ENCODE measurements around the gene ZNHIT3. TPM values are rescaled to one million over a fixed set of nuclear protein-coding genes. Genes with fewer than 3 reads are reported as not detected.
"Not testable (repeated sequence)": the region's sequence is repeated elsewhere in the genome, so short reads cannot be mapped to it uniquely, and the experiment has no call there.

ZNHIT3 gene
- total RNA-seq: 10 to 100 TPM; 47.4 to 62.3 TPM

DNA sequence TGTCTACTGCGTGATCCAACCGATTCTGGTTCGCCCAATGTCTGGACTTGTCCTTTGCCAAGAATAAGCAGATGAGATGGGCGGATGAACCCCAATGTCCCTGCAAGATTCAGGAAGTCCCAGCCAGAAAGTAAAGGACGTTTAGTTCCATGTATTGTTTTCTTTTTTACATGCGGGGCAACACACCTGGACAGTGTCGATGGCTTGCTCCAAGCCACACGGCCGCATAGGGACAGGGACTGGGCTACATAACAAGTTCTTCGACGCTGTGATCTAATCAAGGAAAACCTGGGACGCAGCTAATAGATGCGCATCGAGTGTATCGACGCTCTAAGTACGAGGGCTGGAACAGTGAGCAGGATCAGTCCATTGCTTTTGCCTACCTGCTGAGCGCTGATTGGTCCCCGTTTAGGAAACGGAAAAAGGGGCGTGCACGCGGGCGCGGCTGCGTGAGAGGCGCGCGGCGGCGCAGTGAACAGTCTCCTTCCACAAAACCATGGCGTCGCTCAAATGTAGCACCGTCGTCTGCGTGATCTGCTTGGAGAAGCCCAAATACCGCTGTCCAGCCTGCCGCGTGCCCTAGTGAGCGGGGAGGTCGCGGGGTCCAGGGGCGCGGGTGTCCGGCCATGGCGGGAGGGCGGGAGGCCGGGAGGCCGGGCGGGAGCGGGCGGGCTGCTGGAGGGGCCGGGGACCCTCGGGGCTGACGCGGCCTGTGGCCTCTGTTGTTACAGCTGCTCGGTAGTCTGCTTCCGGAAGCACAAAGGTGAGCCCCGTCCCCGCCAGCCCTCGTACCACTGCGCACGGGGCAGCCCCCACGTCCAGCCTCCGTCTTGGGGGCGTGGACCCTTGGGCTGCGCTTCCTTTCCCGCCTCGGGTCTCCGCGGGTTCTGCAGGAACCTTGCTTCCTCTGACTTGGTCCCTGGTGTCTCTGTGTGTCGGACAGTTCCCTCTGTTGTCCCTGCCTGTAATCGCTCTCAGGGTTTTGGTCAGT lies at the start of gene ZNHIT3:
Gene ZNHIT3, plus strand, starts transcription at position 478 of the 991 bp plus-strand sequence. Its CDS starts 19 bp downstream, at position 497.
- Mint-ChIP-seq H3K9me3 (no peaks in the 10 kb centered on the region), H3K27ac (peak within 1 kb of the TSS; percentile 94 to 100), H3K36me3 (peaks cover 18 to 36% of the 10 kb centered on the region in 2 donors)
- DNase-seq (ENCODE audit: low spot score in 2 of 2) (peak; percentile 86 to 90), ATAC-seq (peak; percentile 93 to 95)

DNA sequence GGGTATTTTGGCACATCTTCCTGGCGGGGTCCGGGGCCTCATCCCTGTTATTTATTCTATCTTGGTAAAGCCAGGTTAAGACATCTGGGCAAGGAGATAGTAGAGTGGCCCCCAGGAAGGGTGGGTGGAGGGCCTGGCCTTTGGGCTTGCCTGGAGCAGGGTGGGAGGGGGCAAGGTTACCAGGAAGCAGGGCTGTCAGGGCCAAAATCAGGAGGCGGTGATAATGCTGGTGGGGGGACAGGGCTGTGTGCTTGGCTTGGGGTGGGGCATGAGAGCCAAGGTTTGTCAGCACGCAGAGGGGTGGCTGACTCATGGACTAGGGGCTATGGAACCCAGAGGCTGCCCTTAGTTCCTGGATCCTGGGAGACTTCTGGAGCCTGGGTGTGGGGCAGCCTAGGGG lies 44.7 kb upstream of the ZNHIT3 start:
- DNase-seq (ENCODE audit: low spot score in 2 of 2); H3K36me3 Mint-ChIP-seq; H3K27ac Mint-ChIP-seq; H3K9me3 Mint-ChIP-seq; ATAC-seq: not testable (repeated sequence)

DNA sequence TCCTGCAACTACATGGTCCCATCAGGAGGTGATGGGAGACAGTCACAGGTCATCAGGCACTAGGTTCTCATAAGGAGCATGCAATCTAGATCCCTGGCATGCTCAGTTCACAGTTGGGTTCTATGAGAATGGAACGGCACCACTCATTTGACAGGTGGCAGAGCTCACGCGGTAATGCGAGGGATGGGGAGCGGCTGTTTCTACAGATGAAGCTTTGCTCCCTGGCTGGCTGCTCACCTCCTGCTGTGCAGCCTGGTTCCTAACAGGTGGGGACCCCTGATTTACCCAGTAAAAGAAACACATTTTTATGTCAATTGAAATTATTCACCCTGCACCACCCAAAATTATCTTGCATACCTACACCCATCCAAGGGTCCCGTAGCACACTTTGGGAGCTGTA lies 42.7 kb upstream of the ZNHIT3 start:
- no peak for ATAC-seq
- DNase-seq (ENCODE audit: low spot score in 2 of 2): no peak
- H3K36me3 Mint-ChIP-seq: no peaks in the 10 kb centered on the region

DNA sequence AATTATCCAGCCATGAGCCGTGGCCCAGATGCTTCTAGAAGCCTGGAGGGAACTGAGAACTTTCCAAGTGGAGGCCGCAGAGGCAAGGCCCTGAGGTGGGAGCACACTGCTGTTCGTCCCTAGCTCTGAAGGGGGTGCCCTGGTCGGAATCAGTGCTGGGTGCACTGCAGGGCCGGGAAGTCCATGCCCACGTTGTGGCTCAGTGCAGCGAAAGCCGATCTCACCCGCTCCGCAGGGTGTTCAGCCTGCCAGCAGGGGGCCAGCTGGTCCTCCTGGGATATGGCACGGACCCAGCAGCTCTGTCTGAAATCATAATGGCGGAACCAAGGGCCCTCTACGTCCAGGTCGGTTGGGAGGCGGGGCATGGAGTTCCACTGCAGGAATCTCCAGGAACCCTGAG lies 36.5 kb upstream of the ZNHIT3 start:
- H3K27ac Mint-ChIP-seq; ATAC-seq; H3K36me3 Mint-ChIP-seq; H3K9me3 Mint-ChIP-seq; DNase-seq (ENCODE audit: low spot score in 2 of 2): not testable (repeated sequence)

More for the DNA sequence above, 42.7 kb upstream of the ZNHIT3 start:
- H3K9me3 Mint-ChIP-seq: no peaks in the 10 kb centered on the region
- no peak overlapping the region for H3K27ac Mint-ChIP-seq

DNA sequence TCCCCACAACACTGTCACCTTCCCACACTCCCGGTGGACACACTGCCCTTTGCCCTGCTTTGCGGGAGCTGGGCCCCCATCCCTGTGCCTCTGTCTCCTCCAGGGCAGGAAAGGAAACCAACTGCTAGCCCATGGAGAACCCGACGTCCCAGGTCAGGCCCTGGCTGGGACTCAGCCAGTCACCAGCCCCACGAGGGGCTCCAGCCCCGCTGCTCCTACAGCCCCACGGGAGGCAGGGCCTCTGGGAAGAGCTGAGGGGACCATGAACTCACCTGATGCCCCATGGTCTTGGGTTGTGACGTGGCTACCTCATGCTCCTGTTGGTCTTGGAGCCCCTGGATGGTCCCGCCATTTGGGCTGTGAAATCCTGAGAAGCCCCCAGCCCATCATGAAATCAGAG lies 33.6 kb upstream of the ZNHIT3 start:
- not testable (repeated sequence) for ATAC-seq, H3K27ac Mint-ChIP-seq

DNA sequence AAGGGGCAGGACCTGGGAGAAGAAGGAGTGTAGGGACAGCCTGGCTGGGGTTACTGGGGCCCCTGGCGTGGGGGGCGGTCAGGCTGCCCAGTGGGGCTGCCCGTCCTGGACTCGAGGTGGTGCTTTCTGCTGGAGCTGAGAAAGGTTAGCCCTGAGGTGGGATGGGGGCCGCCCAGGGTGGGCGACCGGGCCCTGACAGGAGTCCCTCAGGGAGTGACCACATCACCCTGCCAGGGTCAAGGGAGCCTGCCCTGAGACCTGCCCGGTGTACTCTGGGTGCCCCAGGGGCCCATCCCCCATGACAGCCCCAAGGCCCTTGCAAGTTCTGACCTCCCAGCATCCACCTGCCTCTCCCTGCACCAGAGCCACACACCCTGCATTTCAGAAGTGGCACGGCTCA lies 28.8 kb upstream of the ZNHIT3 start:
- ATAC-seq; H3K27ac Mint-ChIP-seq; DNase-seq (ENCODE audit: low spot score in 2 of 2); H3K36me3 Mint-ChIP-seq; H3K9me3 Mint-ChIP-seq: not testable (repeated sequence)

More for the DNA sequence above, 33.6 kb upstream of the ZNHIT3 start:
- H3K36me3 Mint-ChIP-seq; DNase-seq (ENCODE audit: low spot score in 2 of 2); H3K9me3 Mint-ChIP-seq: not testable (repeated sequence)

DNA sequence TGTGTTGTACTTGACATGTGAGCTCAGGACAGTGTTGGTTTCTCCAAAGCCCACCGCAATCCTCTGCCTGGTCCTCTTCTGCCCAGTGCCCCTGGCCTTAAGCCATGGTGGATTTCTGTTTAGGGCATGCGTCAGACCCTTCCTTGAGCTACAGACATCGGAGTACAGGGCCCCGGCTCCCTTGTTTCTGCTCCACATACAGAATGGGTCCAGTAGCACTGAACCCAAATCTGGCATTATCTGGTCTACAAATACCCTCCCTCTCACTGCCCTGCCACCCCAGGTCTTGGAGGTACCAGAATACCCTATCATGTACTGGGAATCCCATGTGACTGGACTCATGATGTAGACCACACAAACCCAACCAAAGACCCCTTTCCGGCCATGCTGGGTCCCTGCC lies 27.4 kb upstream of the ZNHIT3 start:
- Mint-ChIP-seq H3K27ac (no peak overlapping the region), H3K36me3 (no peaks in the 10 kb centered on the region), H3K9me3 (no peaks in the 10 kb centered on the region)
- DNase-seq (ENCODE audit: low spot score in 2 of 2) (no peak), ATAC-seq (no peak)

DNA sequence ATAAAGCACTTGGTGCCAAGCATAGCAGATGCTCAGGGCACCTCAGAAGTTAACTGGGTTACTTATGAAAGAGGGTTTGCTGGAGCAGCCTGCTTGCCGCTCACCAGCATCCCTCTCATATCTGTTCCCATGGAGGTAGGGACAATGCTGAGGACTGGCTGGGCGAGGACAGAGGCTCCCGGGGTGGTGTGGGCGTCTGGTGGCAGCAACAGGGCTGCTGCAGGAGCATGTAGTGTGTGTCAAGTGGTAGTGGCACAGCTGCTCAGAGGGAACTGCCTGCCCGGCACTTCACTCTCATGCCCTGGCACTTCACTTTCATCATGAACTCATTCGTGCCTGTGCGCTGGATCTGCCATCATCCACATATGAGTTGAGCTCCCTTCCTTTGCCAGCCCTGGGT lies 26.9 kb upstream of the ZNHIT3 start:
- Mint-ChIP-seq H3K27ac (no peak overlapping the region), H3K36me3 (no peaks in the 10 kb centered on the region), H3K9me3 (no peaks in the 10 kb centered on the region)
- no peak for DNase-seq (ENCODE audit: low spot score in 2 of 2)
- ATAC-seq: no peak

DNA sequence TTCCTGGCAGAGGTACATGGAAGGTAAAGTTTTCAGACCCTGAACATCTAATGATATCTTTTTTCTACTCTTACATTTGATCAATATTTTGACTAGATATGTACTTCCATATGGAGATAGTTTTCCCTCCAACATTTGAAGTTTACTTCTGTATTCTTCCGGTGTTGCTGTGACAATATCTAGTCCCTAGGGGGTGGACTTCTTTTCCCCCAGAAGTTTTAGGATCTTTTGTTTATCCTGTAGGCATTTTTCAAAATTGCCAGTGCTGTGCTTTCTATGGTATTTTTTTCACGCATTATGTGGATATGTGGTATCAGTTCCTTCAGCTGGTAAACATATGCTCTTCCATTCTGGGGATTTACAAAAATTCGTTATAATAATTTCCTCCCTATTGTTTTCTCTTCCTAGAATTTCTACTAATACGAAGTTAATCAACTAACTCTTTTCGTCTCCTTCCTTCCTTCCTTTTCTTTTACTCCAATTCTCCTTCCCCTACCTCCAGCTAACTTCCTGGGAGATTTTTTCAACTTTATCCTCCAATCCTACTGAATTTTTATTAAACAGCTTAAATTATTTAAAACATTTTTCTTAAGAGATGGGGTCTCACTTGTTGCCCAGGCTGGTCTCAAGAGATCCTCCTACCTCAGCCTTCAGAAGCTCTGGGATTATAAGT lies 26.1 kb upstream of the ZNHIT3 start:
- no peaks in the 10 kb centered on the region for H3K9me3 Mint-ChIP-seq

DNA sequence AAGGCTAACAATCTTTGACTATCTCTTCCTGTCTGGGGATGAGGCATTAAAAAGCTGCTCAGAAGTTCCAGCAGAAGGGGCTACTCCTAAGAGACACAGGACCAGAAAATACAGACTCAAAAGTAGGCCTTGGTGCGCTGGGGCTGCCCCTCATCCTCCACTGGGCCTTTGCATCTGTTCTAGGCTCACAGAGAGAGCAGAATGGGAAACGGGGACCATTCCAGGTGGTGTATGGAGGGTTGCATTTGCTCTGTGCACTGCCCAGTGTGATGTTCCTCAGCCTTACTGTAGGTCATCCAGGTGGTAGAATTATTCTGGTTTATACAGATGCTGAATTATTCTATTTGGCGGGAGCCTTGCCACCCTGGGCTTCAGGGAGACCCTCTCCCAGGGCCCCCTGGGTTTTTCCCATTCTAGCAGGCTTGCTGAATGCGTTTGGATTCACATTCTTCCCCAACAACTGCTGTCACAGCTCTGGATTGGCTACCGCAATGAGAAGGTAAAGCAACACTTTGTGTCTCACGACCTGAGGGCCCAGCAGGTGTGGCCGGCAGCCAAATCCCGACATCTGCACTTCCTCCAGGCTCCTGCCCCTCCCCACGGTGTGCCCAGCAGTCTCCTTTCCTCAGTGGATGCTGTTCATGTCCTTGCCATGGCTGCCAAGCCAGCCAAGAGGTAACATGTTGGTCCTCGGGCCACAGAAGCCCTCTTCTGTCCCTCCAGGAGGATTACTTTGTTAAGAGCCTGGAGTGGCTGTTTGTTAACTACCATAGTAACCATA lies 25.0 kb upstream of the ZNHIT3 start:
- DNase-seq (ENCODE audit: low spot score in 2 of 2): no peak
- ATAC-seq: no peak
- Mint-ChIP-seq H3K27ac (peak overlapping the region in 1 of 2 donors; percentile 77), H3K9me3 (no peaks in the 10 kb centered on the region), H3K36me3 (no peaks in the 10 kb centered on the region)

More for the DNA sequence above, 26.1 kb upstream of the ZNHIT3 start:
- DNase-seq (ENCODE audit: low spot score in 2 of 2) (no peak), ATAC-seq (no peak)
- Mint-ChIP-seq H3K27ac (no peak overlapping the region), H3K36me3 (no peaks in the 10 kb centered on the region)

DNA sequence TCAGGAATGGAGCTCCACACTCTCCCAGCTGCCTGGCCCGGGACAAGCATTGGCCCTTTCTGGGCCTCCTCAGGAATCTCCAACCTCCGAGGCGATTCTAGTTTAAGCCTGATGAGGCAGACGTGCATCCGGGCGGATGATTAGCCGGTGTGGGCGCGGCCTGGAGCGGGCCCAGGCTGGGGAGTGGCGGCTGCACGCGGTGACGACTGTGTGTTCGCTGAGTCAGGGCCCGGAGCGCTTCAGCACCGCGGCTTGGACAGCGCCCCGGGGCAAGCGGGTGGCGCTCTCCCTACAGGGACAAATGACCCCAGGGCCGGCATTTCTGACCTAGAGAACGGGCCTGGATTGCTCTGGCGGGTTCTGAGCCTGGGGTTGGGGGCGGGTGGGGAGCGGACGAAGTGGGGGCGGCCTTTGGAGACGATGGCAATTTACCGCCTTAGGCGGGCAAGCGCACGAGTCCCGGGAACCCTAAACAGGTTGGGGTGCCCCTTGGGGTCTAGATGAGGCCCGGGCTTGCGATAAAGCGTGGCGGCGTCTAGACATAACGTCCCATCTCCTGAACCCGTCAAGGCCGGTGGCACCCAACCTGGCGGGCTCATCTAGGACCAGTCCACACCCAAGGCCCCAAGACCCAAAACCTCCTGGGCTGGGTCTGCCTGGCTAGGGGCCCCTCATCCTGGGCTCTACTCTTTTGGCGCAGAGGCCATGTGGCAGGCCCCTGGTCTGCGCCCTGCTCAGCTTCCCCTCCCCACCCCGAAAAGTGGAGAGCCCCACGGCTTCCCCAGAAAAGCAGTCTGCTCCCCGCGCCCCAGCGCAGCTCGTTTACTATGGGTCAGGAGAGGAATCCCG lies 22.3 kb upstream of the ZNHIT3 start:
- Mint-ChIP-seq H3K9me3 (no peaks in the 10 kb centered on the region), H3K36me3 (no peaks in the 10 kb centered on the region), H3K27ac (no peak overlapping the region)
- peak in 1 of 2 donors; percentile 74 for DNase-seq (ENCODE audit: low spot score in 2 of 2)
- ATAC-seq: peak; percentile 84 to 99

DNA sequence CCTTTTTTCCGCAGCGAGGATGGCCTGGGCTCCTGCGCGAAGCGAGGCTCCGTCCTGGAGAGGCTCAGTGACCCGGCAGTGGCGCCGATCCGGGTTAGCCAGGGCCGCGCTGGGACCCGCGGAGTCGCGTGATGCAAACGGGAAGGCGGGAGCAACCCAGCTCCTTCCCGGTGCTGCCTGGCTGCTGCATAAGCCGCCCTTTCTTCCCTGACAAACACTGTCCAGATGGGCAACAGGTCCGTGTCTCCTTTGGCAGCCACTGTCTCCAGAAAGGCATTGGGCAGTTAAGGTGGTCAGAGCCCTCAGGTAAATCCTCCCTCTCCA lies 21.8 kb upstream of the ZNHIT3 start:
- Mint-ChIP-seq H3K36me3 (no peaks in the 10 kb centered on the region), H3K27ac (no peak overlapping the region), H3K9me3 (no peaks in the 10 kb centered on the region)
- ATAC-seq: no peak
- DNase-seq (ENCODE audit: low spot score in 2 of 2): no peak

DNA sequence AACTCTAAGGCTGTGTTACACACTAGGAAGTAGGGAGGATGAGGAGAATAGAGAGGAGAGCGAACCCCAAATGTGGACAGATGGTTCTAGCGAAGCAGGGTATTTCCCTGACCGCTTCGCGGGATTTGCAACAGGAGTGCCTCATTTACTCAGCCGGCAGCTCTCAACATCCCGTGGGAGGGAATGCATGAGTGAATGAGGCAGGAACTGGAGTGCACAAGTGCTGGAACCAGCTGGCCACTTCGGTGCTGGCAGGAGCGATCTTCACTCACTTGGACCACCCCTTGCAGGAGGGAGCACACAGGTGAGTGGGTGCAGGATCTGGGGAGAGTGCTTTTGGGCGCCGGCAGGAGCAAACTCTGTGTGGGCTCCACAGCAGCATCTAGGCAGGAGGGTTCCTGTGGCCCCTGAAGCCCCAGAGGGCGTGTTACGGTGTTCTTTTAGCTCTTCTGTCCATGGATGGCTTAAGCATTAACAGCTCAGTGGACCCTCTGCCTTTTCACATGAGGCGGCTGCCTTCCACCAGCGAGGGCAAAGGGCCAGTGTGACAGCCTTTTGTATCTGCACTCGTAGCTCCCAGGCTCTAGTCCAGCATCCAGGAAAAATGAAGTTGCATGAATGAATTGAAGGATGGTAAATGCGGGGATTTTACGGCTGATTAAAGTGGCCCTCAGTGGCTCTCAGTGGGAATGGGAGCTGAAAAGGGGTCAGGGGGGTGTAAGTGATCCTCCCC lies 17.4 kb upstream of the ZNHIT3 start:
- no peaks in the 10 kb centered on the region for H3K36me3 Mint-ChIP-seq
- DNase-seq (ENCODE audit: low spot score in 2 of 2) (no peak), ATAC-seq (no peak)
- no peak overlapping the region for H3K27ac Mint-ChIP-seq
- no peaks in the 10 kb centered on the region for H3K9me3 Mint-ChIP-seq

DNA sequence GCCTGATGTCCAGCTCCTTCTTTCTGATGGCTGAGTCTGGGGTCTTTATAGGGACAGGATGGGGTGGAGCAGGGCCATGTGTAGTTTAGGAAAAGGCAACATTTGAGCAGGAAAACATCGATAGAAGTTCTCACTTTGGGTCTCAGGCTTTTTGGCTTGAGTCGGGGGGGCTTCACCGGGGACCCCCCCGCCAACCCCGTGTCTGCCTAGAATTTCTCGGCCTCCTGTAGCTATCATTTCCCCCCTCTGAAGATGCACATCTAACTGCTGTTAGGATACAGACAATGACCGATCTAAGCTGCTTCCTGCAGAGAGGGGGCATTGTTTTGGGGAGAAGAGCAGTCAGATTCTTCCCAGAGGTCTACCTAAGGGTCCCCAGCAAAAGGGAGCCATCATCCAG lies 16.7 kb upstream of the ZNHIT3 start:
- DNase-seq (ENCODE audit: low spot score in 2 of 2) (no peak), ATAC-seq (no peak)
- no peaks in the 10 kb centered on the region for H3K9me3 Mint-ChIP-seq
- H3K27ac Mint-ChIP-seq: no peak overlapping the region
- H3K36me3 Mint-ChIP-seq: no peaks in the 10 kb centered on the region

DNA sequence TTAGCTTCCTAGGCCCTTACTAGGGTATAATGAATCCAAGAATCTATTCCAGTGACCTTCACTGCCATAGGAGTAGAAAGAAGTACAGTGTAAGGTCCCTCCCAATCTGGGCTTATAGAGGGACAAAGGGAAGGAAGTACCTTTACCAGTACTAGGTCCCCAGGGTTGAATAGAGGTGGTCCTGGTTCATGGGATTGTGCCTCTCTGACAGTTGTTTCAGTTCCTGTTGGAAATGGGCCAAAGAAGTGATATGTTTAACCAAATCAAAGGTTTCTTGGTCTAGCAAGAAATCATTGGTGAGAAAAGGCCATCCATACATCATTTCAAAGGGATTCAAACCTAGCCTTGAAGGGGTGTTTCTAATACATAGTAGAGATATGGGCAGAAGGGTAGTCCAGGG lies 16.0 kb upstream of the ZNHIT3 start:
- ATAC-seq (no peak), DNase-seq (ENCODE audit: low spot score in 2 of 2) (no peak)
- Mint-ChIP-seq H3K36me3 (no peaks in the 10 kb centered on the region), H3K9me3 (no peaks in the 10 kb centered on the region), H3K27ac (no peak overlapping the region)
